ENCODE measurements around the gene USP21. TPM values are rescaled to one million over a fixed set of nuclear protein-coding genes. Genes with fewer than 3 reads are reported as not detected.

Gene USP21
- total and polyA plus RNA-seq, 2 experiments from 2014 or later = 6.3 to 16.5 TPM

- peaks cover 37% of the 10 kb centered on the region for H3K79me2 ChIP-seq (ENCODE audit: insufficient read depth)
- in situ Hi-C loops (cut with MboI) = no loop called here
- H3F3A ChIP-seq (ENCODE audit: insufficient read depth) = peaks cover 33% of the 10 kb centered on the region
- no peak for TF ChIP-seq EZH2phosphoT487 (IDR thresholded peaks at IDR 0.05; ENCODE audit: insufficient read depth, low read depth)
- no peak for TF ChIP-seq EZH2 (IDR thresholded peaks at IDR 0.05; ENCODE audit: insufficient read depth, poor library complexity, severe bottlenecking)
- peak overlapping the region; percentile 98 for H3K9ac ChIP-seq
- H4K20me1 ChIP-seq (ENCODE audit: insufficient read depth) = no peaks in the 10 kb centered on the region
- DNase-seq = no peak
- H3K4me1 ChIP-seq (ENCODE audit: insufficient read depth) = peaks cover 37% of the 10 kb centered on the region
- no peaks in the 10 kb centered on the region for H3K9me3 ChIP-seq (ENCODE audit: low read depth)
- peaks cover 11% of the 10 kb centered on the region; the same call in 1 of the 2 replicates for H3K36me3 ChIP-seq (ENCODE audit: low read depth)
- peak overlapping the region; percentile 82 for H3K4me3 ChIP-seq
- H3K27me3 ChIP-seq (replicated peaks; ENCODE audit: insufficient read depth) = no peaks in the 10 kb centered on the region
- no peaks in the 10 kb centered on the region for H3K9me2 ChIP-seq (ENCODE audit: insufficient read depth)
- WGBS, 2 experiments (ENCODE audit: low coverage in 1 of 2, low lambda C conversion rate in 2 of 2, missing lambda C conversion rate in 2 of 2) = 94 to 98% methylated on average over 7 of the region's 7 CpGs
- no peak overlapping the region for H2AFZ ChIP-seq
- H3K27ac ChIP-seq = peak overlapping the region; percentile 100
- H3K4me2 ChIP-seq (ENCODE audit: unreplicated experiment) = peak overlapping the region; percentile 98
Measured at GRCh38 chr1:161196111-161196510, 36.8 kb downstream of the USP21 start.

- Histone ChIP-seq H3K4me1 (ENCODE audit: insufficient read depth) (peaks cover 44% of the 10 kb centered on the region), H3K9me3 (ENCODE audit: low read depth) (no peaks in the 10 kb centered on the region), H3K27me3 (replicated peaks; ENCODE audit: insufficient read depth) (no peaks in the 10 kb centered on the region), H3F3A (ENCODE audit: insufficient read depth) (peaks cover 38% of the 10 kb centered on the region), H3K36me3 (ENCODE audit: low read depth) (peaks cover 11% of the 10 kb centered on the region; the same call in 1 of the 2 replicates), H3K9me2 (ENCODE audit: insufficient read depth) (no peaks in the 10 kb centered on the region), H3K4me3 (peak overlapping the region; percentile 82), H2AFZ (peak overlapping the region; percentile 76), H3K79me2 (ENCODE audit: insufficient read depth) (peaks cover 37% of the 10 kb centered on the region), H3K4me2 (ENCODE audit: unreplicated experiment) (peak overlapping the region; percentile 98), H3K9ac (peak overlapping the region; percentile 98), H4K20me1 (ENCODE audit: insufficient read depth) (no peaks in the 10 kb centered on the region), H3K27ac (peak overlapping the region; percentile 100)
- no peak for TF ChIP-seq EZH2 (IDR thresholded peaks at IDR 0.05; ENCODE audit: insufficient read depth, poor library complexity, severe bottlenecking)
- no peak for TF ChIP-seq EZH2phosphoT487 (IDR thresholded peaks at IDR 0.05; ENCODE audit: insufficient read depth, low read depth)
- peak; percentile 95 for DNase-seq
- WGBS, 2 experiments (ENCODE audit: low coverage in 1 of 2, low lambda C conversion rate in 2 of 2, missing lambda C conversion rate in 2 of 2) = 25 to 29% methylated on average over 25 to 26 of the region's 27 CpGs
- in situ Hi-C loops (cut with MboI) = no loop called here
Measured at GRCh38 chr1:161196521-161197451, 37.5 kb downstream of the USP21 start.

- Histone ChIP-seq H3K4me2 (ENCODE audit: unreplicated experiment) (peak overlapping the region; percentile 98), H3F3A (ENCODE audit: insufficient read depth) (peaks cover 33% of the 10 kb centered on the region), H3K9me3 (ENCODE audit: low read depth) (no peaks in the 10 kb centered on the region), H3K36me3 (ENCODE audit: low read depth) (0 out of 2 replicates have a peak, but pooled peaks cover 5% of the 10 kb centered on the region), H4K20me1 (ENCODE audit: insufficient read depth) (no peaks in the 10 kb centered on the region), H2AFZ (peak overlapping the region; percentile 76), H3K27me3 (replicated peaks; ENCODE audit: insufficient read depth) (no peaks in the 10 kb centered on the region), H3K27ac (peak overlapping the region; percentile 100), H3K4me3 (peak overlapping the region; percentile 82), H3K4me1 (ENCODE audit: insufficient read depth) (peaks cover 45% of the 10 kb centered on the region), H3K9ac (peak overlapping the region; percentile 98), H3K79me2 (ENCODE audit: insufficient read depth) (peaks cover 42% of the 10 kb centered on the region), H3K9me2 (ENCODE audit: insufficient read depth) (no peaks in the 10 kb centered on the region)
- TF ChIP-seq EZH2phosphoT487 (IDR thresholded peaks at IDR 0.05; ENCODE audit: insufficient read depth, low read depth) (no peak), EZH2 (IDR thresholded peaks at IDR 0.05; ENCODE audit: insufficient read depth, poor library complexity, severe bottlenecking) (no peak)
- 2 to 7% methylated on average over 9 to 11 of the region's 11 CpGs for WGBS, 2 experiments (ENCODE audit: low coverage in 1 of 2, low lambda C conversion rate in 2 of 2, missing lambda C conversion rate in 2 of 2)
- in situ Hi-C loops (cut with MboI) = no loop called here
- DNase-seq = peak; percentile 46
Measured at GRCh38 chr1:161197560-161198193, 38.4 kb downstream of the USP21 start.

GRCh38 chr1:161198194-161198896, 39.0 kb downstream of the USP21 start:
- Histone ChIP-seq H2AFZ (peak overlapping the region; percentile 76), H3K9ac (peak overlapping the region; percentile 98), H4K20me1 (ENCODE audit: insufficient read depth) (no peaks in the 10 kb centered on the region), H3K4me1 (ENCODE audit: insufficient read depth) (peaks cover 51% of the 10 kb centered on the region), H3K4me2 (ENCODE audit: unreplicated experiment) (peak overlapping the region; percentile 98), H3K36me3 (ENCODE audit: low read depth) (0 out of 2 replicates have a peak, but pooled peaks cover 5% of the 10 kb centered on the region), H3K79me2 (ENCODE audit: insufficient read depth) (peaks cover 49% of the 10 kb centered on the region), H3K27ac (peak overlapping the region; percentile 100), H3K27me3 (replicated peaks; ENCODE audit: insufficient read depth) (no peaks in the 10 kb centered on the region), H3F3A (ENCODE audit: insufficient read depth) (peaks cover 33% of the 10 kb centered on the region), H3K4me3 (peak overlapping the region; percentile 82), H3K9me2 (ENCODE audit: insufficient read depth) (no peaks in the 10 kb centered on the region), H3K9me3 (ENCODE audit: low read depth) (no peaks in the 10 kb centered on the region)
- 1 to 2% methylated on average over 19 to 20 of the region's 20 CpGs for WGBS, 2 experiments (ENCODE audit: low coverage in 1 of 2, low lambda C conversion rate in 2 of 2, missing lambda C conversion rate in 2 of 2)
- peak; percentile 75 for DNase-seq
- TF ChIP-seq EZH2phosphoT487 (IDR thresholded peaks at IDR 0.05; ENCODE audit: insufficient read depth, low read depth) = no peak
- no peak for TF ChIP-seq EZH2 (IDR thresholded peaks at IDR 0.05; ENCODE audit: insufficient read depth, poor library complexity, severe bottlenecking)
- in situ Hi-C loops (cut with MboI) = no loop called here
